SKM-1 (cell line): Measurements from ENCODE around the gene SMG7.
A peak's percentile ranks its signal among the peaks of the same experiment; 100 is the strongest.

Source experiments
- DNase-seq: peaks from one replicate; lab custom pipeline; 2025; ENCODE audit not compliant: unreplicated experiment; lab: John Stamatoyannopoulos, UW

The SMG7 gene

DNA sequence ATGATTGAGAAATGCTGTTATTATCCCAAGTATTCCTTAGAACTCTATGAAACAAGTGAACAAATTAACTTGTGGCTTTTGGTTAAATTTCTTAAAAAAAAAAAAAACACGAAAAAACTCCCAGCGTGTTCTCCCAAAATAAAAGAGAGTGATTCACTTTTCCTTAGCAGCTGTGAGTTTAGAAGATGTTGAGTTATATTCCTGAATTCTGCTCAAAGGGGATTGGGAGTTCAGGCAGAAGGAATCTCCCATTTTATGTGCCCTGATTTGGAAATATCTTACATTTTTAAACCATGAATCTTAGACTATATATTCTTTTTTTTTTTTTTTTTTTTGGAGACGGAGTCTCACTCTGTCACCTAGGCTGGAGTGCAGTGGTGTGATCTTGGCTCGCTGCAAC, 34.3 kb downstream of the SMG7 start:
- no peak for DNase-seq

GRCh38 chr1:183508694-183509093, 36.4 kb downstream of the SMG7 start:
- no peak for DNase-seq

DNA sequence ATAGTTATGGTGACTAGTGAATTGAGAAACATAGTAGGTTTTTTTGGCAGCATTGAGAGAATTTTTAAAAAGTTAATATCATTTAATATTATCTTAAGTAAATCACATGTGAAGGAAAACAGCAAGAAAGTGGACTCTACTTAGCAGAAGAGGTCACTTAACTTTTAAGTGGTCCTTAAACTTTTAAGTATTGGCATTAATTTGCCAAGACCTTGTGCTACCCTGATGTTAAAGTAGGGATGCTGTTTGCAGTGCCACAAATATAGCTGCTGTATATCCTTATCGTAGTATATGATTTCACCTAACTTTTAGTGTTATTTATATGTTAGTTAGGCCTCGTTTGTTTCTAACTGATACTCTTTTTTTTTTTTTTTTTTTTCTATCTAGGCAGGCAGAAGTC, 40.2 kb downstream of the SMG7 start:
- no peak for DNase-seq

DNA sequence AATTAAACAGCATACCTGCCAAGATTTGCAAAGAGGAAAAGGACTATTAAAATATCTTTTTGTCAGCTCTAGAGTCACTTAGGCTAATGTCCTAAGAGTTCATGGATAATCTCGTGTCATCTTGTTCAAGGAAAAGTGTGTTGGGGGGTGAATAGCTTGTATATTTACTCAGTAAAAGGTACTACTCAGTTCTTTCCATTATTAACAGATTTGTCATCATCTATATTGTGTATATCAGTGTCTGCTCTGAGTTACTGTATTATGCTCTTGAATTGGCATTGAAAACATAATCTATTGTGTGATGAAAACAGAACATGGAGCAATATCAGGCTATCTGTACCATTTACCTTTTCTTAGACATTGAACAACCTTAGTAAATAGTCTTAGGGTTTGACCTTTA, 41.9 kb downstream of the SMG7 start:
- DNase-seq = no peak

DNA sequence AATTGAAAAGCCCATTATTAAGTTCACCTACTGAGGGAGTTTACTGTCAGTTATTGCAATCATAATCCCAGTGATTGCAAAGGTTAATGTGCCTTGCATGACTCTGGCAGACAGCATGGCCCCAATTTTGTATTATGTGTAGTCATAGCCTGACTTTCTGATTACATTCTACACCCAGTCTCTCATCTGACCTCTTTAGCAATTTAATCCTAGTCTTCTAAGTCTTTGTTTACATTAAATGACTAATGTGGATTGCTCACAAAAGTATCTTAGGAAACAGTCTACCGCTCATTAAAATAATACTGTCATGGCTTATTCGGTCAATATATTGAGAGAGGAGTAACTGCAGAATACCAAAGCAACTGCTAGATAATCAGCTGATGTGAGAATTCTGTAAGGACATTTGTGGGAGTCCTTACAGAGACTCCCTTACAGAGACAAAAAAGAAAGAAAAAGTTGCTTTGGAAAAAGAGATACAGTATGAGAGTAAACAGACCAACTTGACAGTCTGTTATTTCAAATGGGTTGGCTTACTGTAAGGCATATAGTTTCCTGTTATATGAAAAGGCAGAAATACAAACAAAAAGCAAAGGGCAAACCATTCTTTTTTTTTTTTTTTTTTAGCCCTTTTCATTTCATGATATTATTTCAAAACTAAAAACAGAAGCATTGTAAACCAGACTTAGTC, 42.8 kb downstream of the SMG7 start:
- DNase-seq = no peak

- no peak for DNase-seq
These were observed 44.4 kb downstream of the SMG7 start for GRCh38 chr1:183516725-183517124.

GRCh38 chr1:183517401-183517800, 45.1 kb downstream of the SMG7 start:
- no peak for DNase-seq

- DNase-seq = no peak
These were observed 48.1 kb downstream of the SMG7 start for GRCh38 chr1:183520379-183520778.

DNA sequence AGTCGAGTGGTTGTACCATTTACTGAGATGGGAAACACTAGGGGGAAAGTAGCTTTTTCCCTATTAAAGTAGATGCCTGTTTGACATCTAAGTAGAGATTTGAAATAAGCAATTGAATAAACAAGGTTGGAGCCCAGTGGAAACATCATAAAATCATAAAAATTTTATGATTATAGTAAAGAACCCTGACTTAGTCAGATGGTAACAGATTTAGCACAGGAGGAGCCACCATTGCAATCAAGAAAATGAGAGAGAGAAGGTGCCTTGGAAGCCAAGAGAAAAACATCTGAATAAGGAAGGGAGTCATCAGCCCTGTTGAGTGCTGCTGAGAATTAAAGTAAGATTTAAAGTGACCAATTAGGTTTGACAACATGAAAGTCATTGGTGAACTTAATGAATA, 49.8 kb downstream of the SMG7 start:
- no peak for DNase-seq

- no peak for DNase-seq
These were observed 56.3 kb downstream of the SMG7 start for GRCh38 chr1:183528577-183528976.

GRCh38 chr1:183533617-183534174, 61.4 kb downstream of the SMG7 start:
- no peak for DNase-seq

GRCh38 chr1:183537405-183537804, 65.1 kb downstream of the SMG7 start:
- DNase-seq = no peak

GRCh38 chr1:183543619-183544204, 71.4 kb downstream of the SMG7 start:
- peak; percentile 61 for DNase-seq

GRCh38 chr1:183544598-183545297, 72.4 kb downstream of the SMG7 start:
- no peak for DNase-seq

DNA sequence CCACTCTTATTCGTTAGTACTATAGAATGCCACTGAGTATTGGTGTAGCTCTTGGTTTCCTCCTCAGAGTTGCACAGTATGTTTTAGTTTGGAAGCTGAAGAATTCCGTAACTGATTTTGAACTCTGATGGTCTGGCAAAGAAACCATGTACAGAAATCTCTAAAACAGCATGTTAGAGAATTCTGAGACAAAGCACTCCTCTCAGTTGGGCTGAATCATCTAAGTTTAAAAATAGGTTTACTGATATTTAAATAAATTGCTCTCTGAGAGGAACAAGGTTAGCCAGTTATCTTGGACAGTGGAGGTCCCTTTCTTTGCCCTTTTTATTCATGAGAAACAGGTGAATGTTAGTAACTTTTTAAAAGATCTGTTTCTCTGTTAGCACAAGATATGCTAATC, 74.1 kb downstream of the SMG7 start:
- DNase-seq = no peak

DNA sequence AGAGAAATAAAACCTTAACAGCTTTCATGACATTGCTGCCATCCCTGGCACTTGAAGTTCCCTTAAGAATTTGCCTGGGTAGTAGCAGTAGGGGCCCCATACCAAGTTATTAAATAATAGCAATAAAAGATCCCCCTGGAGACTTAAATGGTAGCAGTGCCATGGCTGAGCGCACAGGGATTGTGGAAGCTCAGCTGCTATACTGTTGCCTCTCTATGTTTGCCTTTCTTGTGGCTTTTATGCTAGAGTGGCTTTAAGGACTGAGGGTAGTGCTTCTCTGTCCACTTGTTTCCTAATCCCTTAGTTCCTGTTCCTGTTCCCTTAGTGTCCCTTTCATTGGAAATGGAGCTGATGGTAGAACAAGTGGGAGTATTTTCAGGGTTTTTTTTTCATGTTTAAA, 75.8 kb downstream of the SMG7 start:
- DNase-seq = peak; percentile 20

DNA sequence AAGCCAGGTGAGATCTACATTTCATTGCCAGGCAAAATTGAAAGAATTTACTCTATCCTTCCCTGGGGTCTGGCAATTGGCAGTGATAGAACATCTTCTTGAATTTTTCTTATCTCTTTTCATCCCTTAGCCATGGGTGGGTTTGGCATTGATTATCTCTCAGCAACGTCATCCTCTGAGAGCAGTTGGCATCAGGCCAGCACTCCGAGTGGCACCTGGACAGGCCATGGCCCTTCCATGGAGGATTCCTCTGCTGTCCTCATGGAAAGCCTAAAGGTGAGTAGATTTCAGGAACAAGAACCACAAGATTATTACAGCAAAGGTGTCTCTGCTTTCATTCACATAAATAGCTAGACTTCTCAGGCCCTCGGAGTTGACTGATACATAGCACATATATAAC, 78.6 kb downstream of the SMG7 start:
- DNase-seq = no peak

DNA sequence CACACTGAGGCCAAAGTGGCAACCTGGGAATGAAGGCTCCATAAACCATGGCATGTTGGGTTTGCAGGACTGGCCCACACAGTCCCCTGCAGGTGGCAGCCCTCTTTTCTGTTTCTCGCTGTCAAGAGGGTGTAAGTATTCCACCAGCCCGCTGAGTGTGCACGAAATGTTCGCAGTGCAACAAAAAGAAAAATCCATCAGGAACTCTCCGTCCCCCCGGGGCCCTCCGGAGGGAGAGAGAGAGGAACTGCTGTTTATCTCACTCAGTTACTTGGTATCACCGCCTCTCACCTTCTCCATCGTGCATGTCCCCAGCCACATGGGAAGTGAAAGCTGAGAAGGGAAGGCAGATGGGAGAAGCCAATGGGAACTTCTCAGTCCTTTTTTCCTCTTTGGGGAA, 79.6 kb downstream of the SMG7 start:
- DNase-seq = no peak

- DNase-seq = no peak
These were observed 80.1 kb downstream of the SMG7 start for GRCh38 chr1:183552441-183552840.

- no peak for DNase-seq
These were observed 80.6 kb downstream of the SMG7 start for GRCh38 chr1:183552891-183553290.

DNA sequence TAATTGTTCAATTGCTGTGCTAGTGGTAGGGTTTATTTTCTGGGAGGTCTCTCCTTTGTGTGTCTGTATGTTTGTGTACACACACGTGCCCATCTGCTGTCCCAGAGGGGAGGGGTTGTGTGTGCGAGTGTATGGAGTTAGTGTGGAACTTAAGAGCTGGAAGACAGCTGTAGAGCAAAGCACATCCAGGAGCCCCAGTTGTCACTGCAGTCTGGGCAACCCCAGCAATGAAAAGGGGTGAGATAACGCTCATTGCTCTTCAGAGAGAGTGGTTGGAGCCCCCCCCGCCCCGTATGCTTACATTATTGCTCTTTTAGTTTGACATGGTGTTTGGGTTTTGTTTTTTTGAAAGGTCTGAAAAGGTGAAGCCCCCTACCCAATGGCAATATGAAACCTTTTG, 81.0 kb downstream of the SMG7 start:
- DNase-seq = no peak

DNA sequence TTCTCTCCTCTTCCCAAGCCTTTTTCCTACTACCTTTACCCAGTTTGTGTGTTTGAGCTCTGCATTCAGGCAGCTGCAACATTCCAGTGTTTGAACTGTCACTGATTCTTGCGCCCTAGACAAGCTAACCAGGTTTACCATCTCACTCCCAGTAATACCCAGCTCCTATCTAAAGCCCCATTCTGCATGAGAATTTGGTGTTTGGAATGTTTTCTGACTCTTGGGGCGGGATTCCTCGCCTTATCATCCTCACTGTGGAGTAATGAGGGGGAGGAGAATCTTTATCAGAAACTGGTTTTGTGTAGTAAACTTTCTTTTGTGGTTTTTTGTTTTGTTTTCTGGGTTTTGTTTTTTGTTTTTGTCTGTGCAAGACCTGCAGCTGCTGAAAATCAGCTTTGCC, 81.5 kb downstream of the SMG7 start:
- no peak for DNase-seq
